HG03442 (cell line): ENCODE data around the gene RIMBP2.

Experiments used
- ATAC-seq: cut with Tn5 transposase; IDR thresholded peaks from one replicate; pipeline ENCODE4 v1.9.1; 2021; ENCODE audit warnings: mild to moderate bottlenecking, moderate library complexity; ENCODE audit not compliant: unreplicated experiment

The RIMBP2 gene

DNA sequence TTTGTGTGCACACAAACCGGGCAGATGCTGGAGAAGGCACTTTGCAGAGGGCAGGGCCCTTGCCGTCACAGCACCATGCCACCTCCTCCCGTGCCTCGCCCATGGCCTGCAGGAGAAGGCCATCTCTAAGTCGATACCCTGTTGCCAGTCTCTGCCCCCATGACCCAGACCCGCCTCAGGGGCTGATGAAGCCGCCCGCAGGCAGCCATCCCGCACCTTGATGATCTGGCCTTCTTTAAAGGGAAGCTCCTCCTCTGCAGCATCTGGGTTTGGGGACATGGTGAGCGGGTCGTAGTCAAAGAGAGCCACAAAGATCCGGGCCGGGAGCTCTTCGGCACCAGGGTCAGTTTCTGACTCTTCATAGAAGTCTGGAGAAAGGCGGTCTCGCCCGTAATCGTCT, 302.2 kb downstream of the RIMBP2 start:
- no peak for ATAC-seq

DNA sequence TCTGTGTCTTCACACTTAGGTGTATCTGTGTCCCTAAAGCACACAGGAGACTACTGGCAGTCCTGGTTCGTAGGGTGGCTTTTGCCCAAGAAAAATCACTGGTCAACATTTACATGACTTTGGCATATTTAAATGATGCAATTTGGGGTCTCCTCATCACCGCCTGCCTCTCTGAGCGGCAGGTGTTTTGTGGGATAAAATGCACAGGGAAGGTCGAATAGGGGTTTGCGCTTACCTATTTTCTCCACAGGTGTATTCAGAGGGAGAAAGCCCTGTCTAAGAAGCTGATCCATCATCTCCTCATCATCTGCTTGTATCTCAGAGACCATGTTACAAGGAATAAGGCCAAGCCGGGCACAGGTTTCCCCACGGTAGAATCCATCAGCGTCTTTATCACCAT, 303.7 kb downstream of the RIMBP2 start:
- ATAC-seq, result no peak

DNA sequence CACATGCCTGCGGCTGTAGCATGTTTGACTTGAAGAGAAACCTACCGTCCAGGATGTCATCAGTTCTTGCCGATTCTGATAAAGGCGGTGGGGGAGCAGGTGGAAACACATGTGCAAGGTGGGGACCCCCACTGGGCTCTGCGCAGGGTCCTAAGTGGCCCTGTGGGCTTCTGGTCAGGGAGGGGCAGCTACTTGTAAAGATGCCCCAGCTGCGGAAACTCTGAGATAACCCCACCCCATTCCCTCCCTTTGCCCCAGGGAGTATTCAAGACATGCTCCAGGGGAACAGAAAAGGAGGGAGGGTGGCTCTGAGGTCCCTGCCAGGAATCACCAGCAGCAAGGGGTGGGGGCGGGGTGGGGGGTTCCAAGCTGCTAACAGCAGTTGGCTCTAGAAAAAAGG, 310.8 kb downstream of the RIMBP2 start:
- no peak for ATAC-seq

DNA sequence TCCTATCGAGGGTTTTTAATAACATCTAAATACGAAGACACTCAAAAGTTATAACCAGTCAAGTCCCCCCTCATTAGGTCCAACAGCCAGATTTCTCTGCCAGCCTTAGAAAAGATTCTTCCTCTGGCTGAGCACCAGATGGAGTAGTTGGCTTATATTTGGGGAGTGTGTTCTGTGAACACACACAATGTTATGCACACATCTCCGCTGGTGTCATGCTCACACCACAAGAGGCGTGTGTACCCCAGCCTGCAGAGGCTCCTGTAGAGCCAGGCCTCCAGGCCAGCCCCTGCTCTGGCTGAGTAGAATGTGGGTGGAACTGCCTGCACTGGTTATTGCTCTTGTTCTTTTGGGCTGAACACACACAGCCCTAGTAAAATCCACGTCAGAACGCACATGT, 314.4 kb downstream of the RIMBP2 start:
- no peak for ATAC-seq

DNA sequence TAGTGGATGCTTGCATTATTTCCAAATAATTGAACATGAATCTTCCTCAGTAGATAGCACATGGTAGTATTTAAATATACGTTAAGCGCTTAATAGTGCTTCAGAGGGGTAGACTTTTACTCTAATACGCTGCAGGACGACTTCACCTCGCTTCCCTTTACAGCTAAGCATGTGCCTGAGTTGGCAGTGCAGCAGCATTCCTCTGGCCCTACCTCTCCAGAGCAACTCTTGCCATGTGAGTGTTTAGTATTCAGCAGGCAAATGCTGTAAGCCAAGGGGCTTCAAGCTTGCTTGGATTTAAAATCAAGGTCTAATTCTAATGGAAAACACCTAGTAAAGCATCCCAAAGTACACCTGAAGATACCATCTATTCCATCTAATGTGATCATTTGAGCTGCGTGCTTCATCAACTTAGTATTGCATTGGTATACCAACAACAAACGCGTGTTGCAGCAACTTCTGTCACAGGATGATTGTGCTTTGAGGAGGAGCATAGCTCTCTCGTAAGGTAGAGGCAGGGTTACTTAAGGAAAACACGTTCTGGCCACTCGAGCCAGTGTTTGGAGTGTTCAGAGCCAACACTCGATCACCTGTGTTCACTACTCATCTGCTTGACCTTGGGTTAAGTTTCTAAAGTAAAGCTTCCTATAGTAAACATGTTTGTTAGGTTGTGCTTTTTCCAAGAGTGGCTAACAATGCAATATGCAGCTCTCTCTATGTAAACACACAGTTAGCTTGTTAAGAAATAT, 317.8 kb downstream of the RIMBP2 start:
- ATAC-seq, result no peak

DNA sequence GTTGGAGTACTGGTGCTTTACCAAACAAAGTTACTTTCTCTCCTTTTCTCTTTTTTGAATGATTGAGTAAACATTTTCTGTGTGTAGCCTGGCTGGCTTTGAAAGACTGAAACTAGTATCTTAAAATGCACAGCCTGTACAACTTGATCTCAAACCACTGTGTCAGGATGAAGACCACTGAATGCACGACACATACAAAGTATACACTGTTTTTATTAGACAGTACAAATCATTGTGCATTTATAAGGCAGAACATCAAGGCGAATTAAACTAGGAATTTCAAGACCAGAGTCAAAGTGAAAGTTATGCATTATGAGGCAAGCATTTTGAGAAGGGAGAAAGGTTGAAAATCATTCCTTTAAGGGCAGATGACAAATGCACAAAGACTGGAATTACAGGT, 319.4 kb downstream of the RIMBP2 start:
- ATAC-seq, result no peak

DNA sequence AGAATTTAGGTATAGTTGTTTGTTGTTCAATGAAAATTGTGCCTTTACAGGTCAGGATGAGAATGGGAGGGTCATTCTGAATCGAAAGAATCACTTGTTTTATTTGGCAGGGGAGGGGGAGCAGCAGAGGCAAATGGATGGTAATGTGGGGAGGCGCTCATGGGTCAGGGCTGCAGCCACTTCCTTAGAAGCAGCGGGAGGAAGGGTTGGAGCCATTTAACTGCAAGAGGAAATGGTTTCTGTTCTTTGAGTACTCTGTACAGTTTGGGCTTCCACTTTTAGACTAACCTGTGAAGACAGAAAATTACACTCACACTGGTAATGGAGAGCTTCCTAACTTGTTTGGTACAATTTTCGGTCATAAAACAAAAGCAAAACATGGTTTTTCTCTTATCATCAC, 321.2 kb downstream of the RIMBP2 start:
- no peak for ATAC-seq

DNA sequence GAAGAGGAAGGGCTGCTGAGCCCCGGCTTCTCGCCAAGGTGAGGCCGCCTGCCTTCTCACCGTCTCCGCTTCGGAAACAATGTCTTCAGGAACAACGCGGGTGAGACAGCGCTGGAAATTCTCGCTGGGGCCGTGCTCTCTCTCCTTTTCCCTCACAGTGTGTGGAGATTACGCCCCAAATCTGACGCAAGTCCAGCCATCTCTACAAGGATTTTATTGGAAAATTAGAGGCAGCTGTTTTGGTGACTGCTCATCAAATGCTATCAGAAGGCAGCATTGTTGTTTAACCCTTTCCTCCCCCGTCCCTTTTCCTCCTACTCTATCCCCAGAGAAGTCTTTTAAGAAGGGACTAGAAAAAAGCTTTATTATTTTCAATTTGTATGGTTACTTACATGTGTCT, 324.9 kb downstream of the RIMBP2 start:
- no peak for ATAC-seq

DNA sequence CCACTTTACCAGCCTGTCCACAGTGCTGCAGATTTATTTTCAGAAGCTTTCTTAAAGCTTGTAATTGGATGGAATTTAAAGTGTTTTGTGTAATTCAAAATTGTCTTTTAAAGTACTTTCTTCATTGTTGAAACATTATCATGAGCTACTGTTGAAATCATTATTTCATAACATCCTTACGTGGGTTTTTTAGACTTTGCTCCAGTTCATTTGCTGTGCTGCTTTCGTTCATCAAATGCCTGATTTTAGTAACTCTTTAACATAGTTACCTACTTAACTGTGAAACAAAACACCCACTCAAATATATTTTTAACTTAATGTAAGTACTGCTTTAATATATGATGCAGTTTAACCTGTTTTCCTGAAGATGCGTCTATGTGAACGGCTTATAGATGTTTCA, 330.9 kb downstream of the RIMBP2 start:
- ATAC-seq, result no peak

DNA sequence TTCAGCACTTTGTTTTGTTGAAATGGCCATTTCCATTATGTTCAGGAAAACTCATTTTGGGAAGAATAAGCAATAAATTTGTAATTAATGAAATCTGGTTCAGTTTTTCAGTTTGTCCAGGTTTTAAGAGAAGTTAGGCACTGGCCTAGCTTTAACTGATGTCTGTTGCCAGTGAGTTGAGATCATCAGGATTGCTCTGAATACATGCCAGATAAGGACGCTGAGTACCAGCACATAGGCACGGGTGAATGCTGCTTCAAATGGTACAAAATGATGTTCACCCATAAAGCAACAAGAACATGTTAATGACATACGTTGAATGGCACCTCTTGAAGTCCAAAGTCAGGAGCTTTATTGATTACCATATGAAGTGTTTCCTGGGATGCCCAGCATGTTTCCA, 331.9 kb downstream of the RIMBP2 start:
- no peak for ATAC-seq

DNA sequence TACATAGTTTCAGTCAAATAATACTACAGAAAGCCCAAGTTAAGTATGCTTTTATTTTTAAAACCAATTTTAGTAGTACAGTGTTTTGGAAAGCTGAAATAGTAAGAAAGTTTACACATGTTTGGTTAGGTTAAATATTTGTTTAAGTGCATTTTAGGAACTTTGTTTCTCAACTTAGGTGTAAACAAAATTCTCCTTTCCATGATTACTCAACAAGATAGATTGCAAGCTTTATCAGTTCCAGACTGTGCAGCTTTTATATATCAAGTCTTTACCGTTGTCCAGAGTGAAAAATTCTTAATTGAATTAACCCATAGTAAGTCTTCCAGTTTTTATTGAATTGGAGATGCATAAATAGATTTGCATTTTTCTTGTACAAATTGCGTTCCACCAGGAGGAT, 333.3 kb downstream of the RIMBP2 start:
- no peak for ATAC-seq

DNA sequence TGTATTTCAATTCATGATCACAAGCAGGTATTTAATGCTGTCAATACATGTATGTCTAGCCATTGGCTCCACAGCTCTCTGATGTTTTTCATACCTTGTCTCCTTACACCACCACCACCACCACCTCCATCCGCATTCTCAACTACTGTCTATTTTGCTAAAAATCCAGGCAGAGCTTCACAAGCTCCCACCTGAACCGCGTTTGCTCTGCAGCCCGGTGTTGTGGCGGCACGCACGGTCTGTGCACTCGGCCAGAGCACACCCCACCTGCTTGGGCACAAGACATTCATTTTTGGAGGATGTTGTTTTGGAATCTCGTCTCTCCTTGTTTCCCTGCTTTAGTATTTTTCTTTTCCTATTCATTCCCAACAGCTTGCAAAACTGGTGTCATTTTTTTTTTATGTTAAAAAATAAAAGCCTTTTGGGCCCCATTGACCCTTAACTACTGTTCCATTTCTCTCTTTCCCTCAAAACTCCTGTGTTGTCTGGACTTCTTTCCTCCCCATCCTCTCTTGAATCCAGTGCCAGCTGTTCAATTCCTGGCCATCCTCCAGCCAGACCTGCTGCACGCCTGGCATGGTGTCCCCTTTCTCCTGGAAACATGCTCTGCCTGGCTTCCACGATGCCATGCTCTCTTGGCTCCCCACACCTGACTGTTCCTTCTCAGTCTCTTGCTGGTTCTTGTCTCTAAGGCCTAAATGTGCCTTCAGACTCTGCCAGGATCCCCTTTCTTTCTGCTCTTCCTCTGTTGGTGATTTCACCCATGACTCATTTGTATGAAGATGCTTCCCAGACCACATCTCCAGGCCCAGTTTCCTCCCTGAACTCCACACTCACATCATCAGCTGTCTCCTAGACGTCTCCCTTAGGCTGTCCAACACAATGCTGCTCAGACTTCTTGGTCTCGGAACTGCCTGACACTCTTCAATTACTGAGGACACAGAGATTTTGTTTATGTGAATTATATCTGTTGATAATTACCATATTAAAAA, 340.5 kb downstream of the RIMBP2 start:
- no peak for ATAC-seq

DNA sequence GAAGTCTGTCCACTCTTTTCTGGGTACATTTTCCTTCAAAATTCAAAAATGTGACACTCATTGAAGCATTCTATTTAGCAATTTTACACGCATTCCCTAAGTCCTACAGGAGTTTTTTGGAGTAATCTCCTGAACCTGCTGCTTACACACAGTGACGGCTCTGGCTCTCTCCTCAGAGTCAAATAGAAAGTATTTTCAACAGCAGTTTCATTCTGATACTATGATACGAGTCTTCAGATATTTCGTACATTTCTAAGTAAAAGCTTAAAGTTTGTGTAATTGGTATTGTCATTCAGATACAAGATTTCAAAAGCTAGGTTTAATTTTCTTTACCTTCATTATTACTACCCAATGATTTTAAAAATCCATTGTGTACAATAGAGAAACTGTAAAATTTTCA, 342.0 kb downstream of the RIMBP2 start:
- ATAC-seq, result no peak

DNA sequence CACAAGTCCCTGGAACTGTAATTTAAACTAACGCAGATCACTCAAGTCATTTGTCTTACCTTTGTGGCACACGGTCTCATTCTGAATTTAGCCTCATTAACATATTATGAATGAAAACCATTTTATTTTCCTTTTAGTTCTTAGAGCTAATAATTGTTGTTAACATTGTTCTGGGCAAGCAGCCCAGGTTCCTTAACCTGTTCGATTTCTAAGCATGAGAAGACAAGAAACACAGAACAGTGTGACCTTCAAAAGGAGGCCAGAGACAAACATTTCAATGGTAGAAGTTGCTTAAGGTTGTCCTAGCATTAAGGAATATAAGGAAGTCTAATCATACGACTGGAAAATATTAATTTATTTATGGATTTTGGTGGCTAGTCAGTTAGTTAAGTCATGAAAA, 343.2 kb downstream of the RIMBP2 start:
- ATAC-seq, result no peak

DNA sequence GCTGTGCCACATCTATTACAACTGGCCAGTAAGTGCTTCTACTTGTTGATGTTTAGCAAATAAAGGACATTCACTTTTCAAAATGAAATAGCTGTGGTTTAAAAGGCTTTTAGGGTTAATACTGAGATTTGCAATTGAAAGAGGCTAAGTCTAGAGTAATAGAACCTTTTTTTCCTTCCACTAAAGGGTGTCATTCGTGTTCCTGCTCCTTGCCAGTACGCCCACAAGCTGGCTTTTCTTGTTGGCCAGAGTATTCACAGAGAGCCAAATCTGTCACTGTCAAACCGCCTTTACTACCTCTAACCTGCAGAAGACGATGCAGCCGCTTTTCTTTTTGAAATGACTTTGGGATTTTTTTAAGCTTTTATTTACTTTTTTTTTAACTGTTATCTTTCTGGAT, 344.8 kb downstream of the RIMBP2 start:
- no peak for ATAC-seq

DNA sequence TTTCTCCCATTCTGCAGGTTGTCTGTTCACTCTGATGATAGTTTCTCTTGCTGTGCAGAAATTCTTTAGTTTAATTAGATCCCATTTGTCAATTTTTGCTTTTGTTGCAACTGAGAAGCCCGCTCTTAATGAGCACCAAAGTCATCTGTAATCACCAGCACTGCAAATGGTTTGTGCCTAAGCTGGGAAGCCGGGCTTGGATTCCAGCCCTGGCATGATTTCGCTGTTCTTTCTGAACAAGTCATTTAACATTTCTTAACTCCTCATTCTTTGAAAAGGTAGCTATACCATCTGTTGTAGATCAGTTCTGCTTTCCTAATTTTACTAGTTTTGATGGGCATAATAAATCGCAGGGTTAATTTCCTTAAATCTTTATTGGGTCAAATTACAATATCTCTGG, 346.3 kb downstream of the RIMBP2 start:
- ATAC-seq, result no peak

DNA sequence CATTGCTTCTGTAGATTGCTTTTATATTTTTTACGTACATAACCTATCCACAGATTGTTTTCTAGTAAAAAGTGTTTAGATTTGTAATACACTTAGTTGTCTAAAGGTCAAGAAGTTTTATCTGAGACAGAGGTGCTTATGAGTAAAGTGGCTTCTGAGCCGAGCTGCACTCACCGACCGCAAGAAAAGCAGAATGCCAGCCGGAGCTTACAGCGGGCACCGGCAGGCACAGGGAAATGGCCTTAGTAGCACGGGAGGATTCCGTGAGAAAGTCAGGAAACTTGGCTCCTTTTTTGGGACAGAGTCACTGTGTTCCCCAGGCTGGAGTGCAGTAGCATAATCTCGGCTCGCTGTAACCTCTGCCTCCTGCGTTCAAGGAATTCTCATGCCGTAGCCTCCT, 348.6 kb downstream of the RIMBP2 start:
- no peak for ATAC-seq

DNA sequence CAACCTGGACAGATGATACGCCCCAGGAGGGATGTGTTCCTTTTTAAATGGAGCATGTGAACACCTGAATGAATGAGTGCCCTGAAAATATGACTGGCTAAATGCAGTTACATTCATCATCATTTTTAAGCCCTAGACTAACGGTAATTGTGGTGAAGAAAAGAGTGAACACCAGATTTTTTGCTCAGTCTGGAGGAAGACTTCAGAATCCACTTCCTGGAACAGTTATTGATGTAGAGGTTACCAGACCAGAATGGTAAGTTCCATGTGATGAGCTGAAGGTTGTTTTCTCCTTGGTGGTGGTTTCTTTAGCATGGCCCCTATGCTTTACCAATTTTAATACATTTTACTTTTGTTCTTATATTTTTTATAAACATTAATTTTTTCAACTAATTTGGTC, 349.1 kb downstream of the RIMBP2 start:
- no peak for ATAC-seq

DNA sequence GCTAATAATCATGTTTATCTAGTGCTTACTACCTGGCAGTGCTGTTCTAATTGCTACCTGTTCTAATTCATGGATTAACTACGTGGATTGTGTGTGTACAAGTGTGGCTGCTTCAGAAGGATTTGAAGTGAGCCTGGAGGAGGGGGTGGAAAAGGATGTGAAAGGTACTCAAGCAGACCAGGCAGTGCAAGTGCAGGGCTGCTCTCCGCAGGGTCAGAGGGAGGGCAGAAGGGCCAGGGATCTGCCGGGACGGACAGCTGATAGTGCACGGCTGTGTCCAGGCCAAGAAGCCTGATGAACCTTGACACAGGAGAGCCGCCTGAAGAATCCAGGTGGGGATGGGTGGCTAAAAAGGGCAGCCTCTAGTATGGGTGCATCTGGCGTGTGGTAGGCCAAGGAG, 349.9 kb downstream of the RIMBP2 start:
- ATAC-seq, result no peak

DNA sequence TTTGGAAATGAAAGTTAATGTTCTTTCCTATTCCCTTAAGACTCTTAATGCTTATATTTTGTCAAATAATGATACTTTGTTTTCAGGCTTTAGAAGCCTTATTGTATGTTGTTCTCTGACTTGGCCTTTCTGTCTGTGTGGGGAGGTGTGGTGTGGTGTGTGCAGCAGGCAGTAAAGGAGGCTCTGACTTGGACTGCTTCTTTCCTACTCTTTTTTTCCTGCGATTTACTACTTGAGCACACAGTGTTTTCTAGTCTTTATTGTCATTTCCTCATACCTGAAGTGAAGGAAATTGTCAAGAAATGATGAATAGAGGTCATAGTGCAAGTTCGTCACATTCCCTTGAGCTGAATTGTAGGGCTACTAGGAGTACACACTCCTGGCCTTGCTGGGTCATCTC, 351.5 kb downstream of the RIMBP2 start:
- ATAC-seq, result no peak

DNA sequence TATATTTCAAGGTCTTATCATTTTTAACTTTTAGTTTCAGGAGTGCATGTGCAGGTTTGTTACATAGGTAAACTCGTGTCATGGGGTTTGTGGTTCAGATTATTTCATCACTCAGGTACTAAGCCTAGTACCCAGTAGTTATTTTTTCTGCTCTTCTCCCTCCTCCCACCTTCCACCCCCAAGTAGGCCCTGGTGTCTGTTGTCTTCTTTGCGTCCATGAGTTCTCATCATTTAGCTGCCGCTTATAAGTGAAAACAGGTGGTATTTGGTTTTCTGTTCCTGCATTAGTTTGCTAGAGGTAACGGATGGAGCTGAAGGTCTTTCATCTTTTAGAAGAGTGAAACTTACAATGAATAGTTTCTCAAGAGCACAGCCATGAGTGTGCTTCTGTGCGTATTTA, 354.0 kb downstream of the RIMBP2 start:
- no peak for ATAC-seq

DNA sequence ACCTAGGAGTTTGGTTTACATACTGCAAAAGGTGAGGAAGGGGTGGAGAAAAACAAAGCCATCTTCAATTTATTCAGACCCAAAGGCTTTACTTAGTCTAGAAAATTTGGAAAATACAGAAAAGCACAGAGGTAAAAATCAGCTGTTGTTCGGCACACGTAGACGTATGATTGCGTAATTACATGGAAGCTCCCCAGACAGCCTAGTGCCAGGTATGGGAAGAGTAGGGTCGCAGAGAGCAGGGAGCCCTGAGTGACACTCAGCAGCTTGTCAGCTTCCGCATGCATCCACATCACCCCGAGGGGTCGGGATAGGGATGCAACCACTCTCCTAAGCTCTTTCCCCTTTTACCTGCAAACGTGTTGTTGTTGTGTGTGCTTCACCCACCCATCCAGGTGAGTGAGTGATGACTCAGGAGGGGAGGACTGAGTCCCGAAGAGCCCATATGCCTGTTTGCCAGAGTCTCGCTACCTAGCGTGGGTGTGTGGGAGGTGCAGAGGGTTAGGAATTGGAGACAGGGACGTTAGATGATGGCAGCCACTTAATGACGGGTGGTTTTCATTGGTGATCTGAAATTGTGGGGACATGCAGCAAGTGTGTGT, 358.3 kb downstream of the RIMBP2 start:
- no peak for ATAC-seq
